H1 (cell line): Measurements from ENCODE around the gene HDAC10. TPM values are rescaled to one million over a fixed set of nuclear protein-coding genes. Genes with fewer than 3 reads are reported as not detected.

Experiments
- CTCF ChIA-PET: fragments of 300-600 bp; sonication (Branson Sonifier 250); formaldehyde crosslinking; loops from one replicate; lab custom pipeline; 2021; ENCODE audit not compliant: partially characterized antibody; lab: Charles Lee
- POLR2A ChIA-PET: fragments of 300-600 bp; sonication (Branson Sonifier 250); formaldehyde crosslinking; loops from one replicate; lab custom pipeline; 2021; ENCODE audit warnings: inconsistent platforms; ENCODE audit not compliant: partially characterized antibody; lab: Charles Lee
- DNase-seq, 2 experiments: peaks; one replicate each; pipeline versions ENCODE4 v3.0.0 to v3.0.0-alpha.2; 2010 to 2022; ENCODE audit warnings: low spot score in 2 of 2, low read depth in 1 of 2, mixed read lengths in 1 of 2
- FAIRE-seq: peaks from 2 replicates; lab custom pipeline; 2011; peaks lifted over from hg19 to GRCh38; lab: Jason Lieb, UNC
- H2AFZ ChIP-seq: 2 replicates; pipeline ENCODE4 v1.8.1; 2012; ENCODE audit warnings: low read length, inconsistent platforms
- H2AK5ac ChIP-seq: 2 replicates; pipeline ENCODE4 v1.6.1; 2013; ENCODE audit warnings: low read depth, low read length
- H2BK120ac ChIP-seq: replicated peaks from 2 replicates; pipeline ENCODE3; 2013; ENCODE audit warnings: low read depth, low read length, inconsistent platforms
- H2BK12ac ChIP-seq: 2 replicates; pipeline ENCODE4 v1.6.1; 2013; ENCODE audit warnings: low read depth, low read length
- H2BK15ac ChIP-seq: 2 replicates; pipeline ENCODE4 v1.6.1; 2013; ENCODE audit warnings: low read length
- H2BK20ac ChIP-seq: 2 replicates; pipeline ENCODE4 v1.6.1; 2013; ENCODE audit warnings: low read length
- H2BK5ac ChIP-seq: 2 replicates; pipeline ENCODE4 v1.6.1; 2013; ENCODE audit warnings: low read depth, low read length
- H3K14ac ChIP-seq: 2 replicates; pipeline ENCODE4 v1.6.1; 2013; ENCODE audit warnings: inconsistent platforms; ENCODE audit not compliant: insufficient read length
- H3K18ac ChIP-seq: 2 replicates; pipeline ENCODE4 v1.6.1; 2013; ENCODE audit warnings: low read length; ENCODE audit errors: extremely low read depth
- H3K23ac ChIP-seq: 2 replicates; pipeline ENCODE4 v1.6.1; 2013; ENCODE audit warnings: inconsistent platforms; ENCODE audit not compliant: insufficient read length
- H3K23me2 ChIP-seq: 2 replicates; pipeline ENCODE4 v1.6.1; 2013; ENCODE audit warnings: low read depth, low read length
- H3K27ac ChIP-seq: 2 replicates; pipeline ENCODE4 v1.6.1; 2011; ENCODE audit warnings: low read depth, low read length, inconsistent platforms
- H3K27me3 ChIP-seq, 4 experiments: replicated peaks in 1 of 4; 1 replicate in 1 of 4; 2 replicates in 3 of 4; pipeline versions ENCODE4 v1.6.1 to v1.8.1; 2011 to 2013; ENCODE audit warnings: low read length in 3 of 4, mild to moderate bottlenecking in 3 of 4, inconsistent platforms in 2 of 4, mixed read lengths in 2 of 4, moderate library complexity in 1 of 4; ENCODE audit not compliant: control insufficient read depth in 3 of 4, insufficient read depth in 3 of 4; ENCODE audit errors: extremely low read depth in 1 of 4
- H3K36me3 ChIP-seq, 4 experiments: 2 replicates each; pipeline versions ENCODE4 v1.6.1 to v1.8.1; 2011 to 2013; ENCODE audit warnings: mild to moderate bottlenecking in 4 of 4, low read length in 3 of 4, moderate library complexity in 2 of 4, control low read depth in 1 of 4, inconsistent platforms in 1 of 4; ENCODE audit not compliant: insufficient read depth in 4 of 4, control insufficient read depth in 2 of 4
- H3K4ac ChIP-seq: replicated peaks from 2 replicates; pipeline ENCODE3; 2013; ENCODE audit warnings: low read length, low read depth, mixed read lengths, inconsistent platforms; ENCODE audit not compliant: insufficient read length
- H3K4me1 ChIP-seq, 4 experiments: replicated peaks in 1 of 4; 1 replicate in 1 of 4; 2 replicates in 3 of 4; pipeline versions ENCODE4 v1.6.1 to v1.8.1; 2011 to 2013; ENCODE audit warnings: low read length in 3 of 4, inconsistent platforms in 2 of 4, mixed read lengths in 1 of 4; ENCODE audit not compliant: insufficient read depth in 4 of 4, control insufficient read depth in 3 of 4
- H3K4me2 ChIP-seq, 2 experiments: 2 replicates each; pipeline versions ENCODE4 v1.6.1 to v1.8.1; 2011 to 2013; ENCODE audit warnings: low read depth in 2 of 2, low read length in 2 of 2, control low read depth in 1 of 2, inconsistent platforms in 1 of 2, mild to moderate bottlenecking in 1 of 2; ENCODE audit not compliant: insufficient read depth in 1 of 2
- H3K4me3 ChIP-seq, 4 experiments: fragments of 200-600, 300-600 bp in 1 of 4; sonication (generic), shearing (Covaris generic), sonication (Bioruptor Twin) in 1 of 4; 2 replicates each; pipeline versions ENCODE4 v1.5.1 to v1.8.1; 2011 to 2016; ENCODE audit warnings: low read length in 4 of 4, low read depth in 3 of 4, control low read depth in 2 of 4, inconsistent platforms in 2 of 4, mild to moderate bottlenecking in 2 of 4, mixed read lengths in 1 of 4, moderate library complexity in 1 of 4; ENCODE audit not compliant: insufficient read depth in 2 of 4; ENCODE audit errors: extremely low read depth in 1 of 4
- H3K56ac ChIP-seq: replicated peaks from 2 replicates; pipeline ENCODE3; 2013; ENCODE audit warnings: low read depth, mild to moderate bottlenecking, mixed read lengths, low read length, inconsistent platforms; ENCODE audit not compliant: insufficient read length
- H3K79me1 ChIP-seq: 2 replicates; pipeline ENCODE4 v1.6.1; 2013; ENCODE audit warnings: low read depth, low read length, control low read depth
- H3K79me2 ChIP-seq, 2 experiments: 2 replicates each; pipeline versions ENCODE4 v1.6.1 to v1.8.1; 2012 to 2013; ENCODE audit warnings: low read length in 2 of 2, mild to moderate bottlenecking in 2 of 2, inconsistent platforms in 1 of 2; ENCODE audit not compliant: insufficient read depth in 2 of 2, control insufficient read depth in 1 of 2
- H3K9ac ChIP-seq, 4 experiments: replicated peaks in 1 of 4; 1 replicate in 1 of 4; 2 replicates in 3 of 4; pipeline versions ENCODE4 v1.6.1 to v1.8.1; 2011 to 2013; ENCODE audit warnings: low read depth in 3 of 4, low read length in 3 of 4, control low read depth in 2 of 4, mild to moderate bottlenecking in 2 of 4, moderate library complexity in 2 of 4, inconsistent platforms in 1 of 4; ENCODE audit errors: extremely low read depth in 1 of 4
- H3K9me3 ChIP-seq, 2 experiments: 2 replicates each; pipeline versions ENCODE4 v1.6.1 to v1.8.1; 2012 to 2013; ENCODE audit warnings: mild to moderate bottlenecking in 2 of 2, moderate library complexity in 2 of 2, control low read depth in 1 of 2, inconsistent platforms in 1 of 2, low read depth in 1 of 2, low read length in 1 of 2, mixed read lengths in 1 of 2; ENCODE audit not compliant: insufficient read depth in 2 of 2
- H4K20me1 ChIP-seq, 2 experiments: replicated peaks in 1 of 2; 2 replicates each; pipeline versions ENCODE3 to v1.8.1; 2011 to 2013; ENCODE audit warnings: inconsistent platforms in 2 of 2, low read length in 2 of 2, mild to moderate bottlenecking in 1 of 2; ENCODE audit not compliant: insufficient read depth in 2 of 2, control insufficient read depth in 1 of 2
- H4K5ac ChIP-seq: 2 replicates; pipeline ENCODE4 v1.6.1; 2013; ENCODE audit warnings: low read length, low read depth, mixed read lengths, inconsistent platforms; ENCODE audit not compliant: insufficient read length
- H4K8ac ChIP-seq: 2 replicates; pipeline ENCODE4 v1.8.0; 2013; ENCODE audit warnings: mild to moderate bottlenecking, moderate library complexity, low read length, inconsistent platforms; ENCODE audit not compliant: insufficient read depth; ENCODE audit errors: extremely low read depth
- H4K91ac ChIP-seq: replicated peaks from 2 replicates; pipeline ENCODE3; 2013; ENCODE audit warnings: low read length, mixed read lengths, inconsistent platforms; ENCODE audit not compliant: insufficient read length
- BACH1 ChIP-seq: IDR thresholded peaks from 2 replicates; pipeline ENCODE4 v1.6.1; 2012; ENCODE audit warnings: low read length, improper control_type of control experiment
- CTBP2 ChIP-seq: IDR thresholded peaks from 2 replicates; pipeline ENCODE4 v1.7.0; 2011; ENCODE audit warnings: borderline replicate concordance, mild to moderate bottlenecking, moderate library complexity, mixed read lengths, low read length; ENCODE audit not compliant: insufficient read depth, insufficient read length
- GTF2F1 ChIP-seq: IDR thresholded peaks from 2 replicates; pipeline ENCODE4 v1.6.1; 2012; ENCODE audit warnings: low read depth, low read length, improper control_type of control experiment, borderline replicate concordance
- HDAC6 ChIP-seq: IDR thresholded peaks from one replicate; pipeline ENCODE4 v1.7.1; 2012; ENCODE audit warnings: low read depth, mild to moderate bottlenecking, inconsistent platforms, low read length, moderate library complexity
- KDM4A ChIP-seq: IDR thresholded peaks from one replicate; pipeline ENCODE4 v1.7.1; 2012; ENCODE audit warnings: low read depth, mild to moderate bottlenecking, moderate library complexity, low read length, inconsistent platforms; ENCODE audit not compliant: severe bottlenecking
- KDM5A ChIP-seq: fragments of 200-600 bp; IDR thresholded peaks from 2 replicates; pipeline ENCODE4 v1.7.1; 2012; ENCODE audit warnings: mild to moderate bottlenecking, low read length, inconsistent platforms, mixed read lengths
- NANOG ChIP-seq: IDR thresholded peaks from 2 replicates; pipeline ENCODE4 v1.6.1; 2011; ENCODE audit warnings: low read length, low read depth, mild to moderate bottlenecking, inconsistent platforms; ENCODE audit not compliant: insufficient read depth, poor library complexity, severe bottlenecking
- POLR2AphosphoS5 ChIP-seq: IDR thresholded peaks from 2 replicates; pipeline ENCODE4 v1.6.1; 2011; ENCODE audit warnings: low read depth, low read length
- RNF2 ChIP-seq: fragments of 200-900, 300-1000 bp; sonication (generic); IDR thresholded peaks from 2 replicates; pipeline ENCODE4 v1.7.1; 2016; ENCODE audit warnings: borderline replicate concordance, low read depth, mild to moderate bottlenecking, antibody characterized with exemption, low read length; ENCODE audit not compliant: poor library complexity, severe bottlenecking; ENCODE audit errors: missing control alignments
- WGBS, 2 experiments: shearing (Covaris generic) in 1 of 2; methylation state at CpG; one replicate each; pipeline versions ENCODE4 v1.1.6 to v1.1.7; 2013 to 2015; ENCODE audit warnings: low lambda C conversion rate in 2 of 2, mixed read lengths in 2 of 2, inconsistent platforms in 1 of 2, low coverage in 1 of 2, missing lambda C conversion rate in 1 of 2; ENCODE audit not compliant: insufficient replicate concordance in 2 of 2, insufficient coverage in 1 of 2, insufficient read length in 1 of 2; ENCODE audit errors: extremely low coverage in 1 of 2, missing lambda C conversion rate in 1 of 2; 5-methylcytosine and 5-hydroxymethylcytosine counted together
- polyA plus RNA-seq, 7 experiments: library from polyadenylated mRNA; depleted of rRNA in 3 of 7; stranded (reverse) in 5 of 7; unstranded in 2 of 7; fragments of >200 nt in 5 of 7; fragments of 200-250 nt in 2 of 7; gene quantifications; 1 replicate in 5 of 7; 2 replicates in 1 of 7; 4 replicates in 1 of 7; pipeline versions ENCODE4 v1.2.1 to v1.2.3, GENCODE V29; 2011 to 2013; ENCODE audit warnings: missing spikeins in 2 of 7, mixed read lengths in 2 of 7
- total RNA-seq: library from RNA; stranded (reverse); fragmentation: NEBNext Ultra II Directional; extraction: Animal tissue kit (Norgen Biotek cat#: 25700); gene quantifications from 2 replicates; pipeline ENCODE4 v1.2.1, GENCODE V29; 2021

Gene HDAC10
- total and polyA plus RNA-seq, 2 of the 8 experiments (the other 6 are each of a cell fraction or from before 2014, with no cell fraction given) = 11.2 to 26.4 TPM

- CTCF ChIA-PET = interaction anchor here (0.8 to 3.4 kb wide), 10 partner anchors 20 to 337 kb away, joined by 3 to 20 read pairs (median 4); no protein-coding TSS in a partner anchor
- peaks cover 4 to 32% (median 21%) of the 10 kb centered on the region in 4 experiments; a peak in 7 of 8 replicates for H3K36me3 ChIP-seq
- TF ChIP-seq KDM5A = no peak
- TF ChIP-seq POLR2AphosphoS5 = no peak
- TF ChIP-seq HDAC6 = no peak
- no peak for TF ChIP-seq BACH1
- TF ChIP-seq CTBP2 = no peak
- no peak for TF ChIP-seq GTF2F1
- no peak for TF ChIP-seq KDM4A
- no peak for TF ChIP-seq RNF2
- no peak for TF ChIP-seq NANOG
Observed at GRCh38 chr22:50210378-50211139, 40.5 kb downstream of the HDAC10 start.

More at GRCh38 chr22:50210378-50211139, 40.5 kb downstream of the HDAC10 start:
- Histone ChIP-seq H3K79me2 (peaks cover 0 to 13% of the 10 kb centered on the region in 2 experiments; a peak in 1 of 4 replicates), H3K14ac (no peak overlapping the region), H3K18ac (no peak overlapping the region), H4K91ac (no peak overlapping the region), H3K23ac (no peak overlapping the region), H3K4ac (no peak overlapping the region), H3K27me3 (no peaks in the 10 kb centered on the region), H3K23me2 (no peaks in the 10 kb centered on the region), H4K5ac (no peak overlapping the region), H3K79me1 (peaks cover 5% of the 10 kb centered on the region; the same call in 1 of the 2 replicates), H2BK12ac (no peak overlapping the region), H2BK5ac (no peak overlapping the region), H3K9me3 (no peaks in the 10 kb centered on the region), H2BK15ac (no peak overlapping the region), H4K8ac (peak overlapping the region; percentile 74), H3K9ac (no peak overlapping the region), H3K4me3 (no peak overlapping the region), H3K4me2 (no peak overlapping the region), H4K20me1 (peaks cover 8 to 24% of the 10 kb centered on the region in 2 experiments), H2AFZ (no peak overlapping the region), H2BK20ac (no peak overlapping the region), H2BK120ac (no peak overlapping the region), H3K4me1 (peaks cover 0 to 3% (median 1%) of the 10 kb centered on the region in 4 experiments; a peak in 2 of 7 replicates), H3K27ac (no peak overlapping the region), H2AK5ac (no peak overlapping the region), H3K56ac (no peak overlapping the region)
- FAIRE-seq (no peak), DNase-seq (no peak)
- POLR2A ChIA-PET = interaction anchor here (1.5 kb wide), 1 partner anchor 9 kb away, joined by 4 read pairs; no protein-coding TSS in a partner anchor
- 95% methylated on average over 30 of the region's 32 CpGs; no CpG with 5 or more reads in 1 of the 2 experiments for WGBS, 2 experiments
